SK-N-SH (cell line): ENCODE results near the gene GHR. TPM values are rescaled to one million over a fixed set of nuclear protein-coding genes. Genes with fewer than 3 reads are reported as not detected.

Source experiments
- CTCF ChIA-PET: fragments of 300-600, 350-600 bp; formaldehyde crosslinking; extraction: SDS; loops from one replicate; lab custom pipeline; 2021; lab: Yijun Ruan, JAX
- POLR2A ChIA-PET: fragments of 350-600 bp; sonication (Branson Sonifier 250); formaldehyde crosslinking; extraction: SDS; loops from one replicate; lab custom pipeline; 2020; ENCODE audit warnings: antibody characterized with exemption, inconsistent platforms; lab: Yijun Ruan, JAX
- DNase-seq: peaks from one replicate; pipeline ENCODE4 v3.0.0; 2012
- H2AFZ ChIP-seq: fragments of 200-600 bp; sonication (generic); 2 replicates; pipeline ENCODE4 v1.8.1; 2016; ENCODE audit warnings: antibody characterized with exemption, mild to moderate bottlenecking, low read depth
- H3F3A ChIP-seq: fragments of 200-600 bp; sonication (generic); replicated peaks from 2 replicates; pipeline ENCODE3; 2016; ENCODE audit warnings: antibody characterized with exemption, mild to moderate bottlenecking; ENCODE audit not compliant: insufficient read depth
- H3K27ac ChIP-seq, 2 experiments: fragments of 200-500 bp in 1 of 2; fragments of 200-600 bp in 1 of 2; sonication (Bioruptor generic) in 1 of 2; sonication (generic), shearing (Covaris generic) in 1 of 2; 2 replicates each; pipeline versions ENCODE4 v1.5.1 to v1.6.1; 2014 to 2016; ENCODE audit warnings: low read depth in 2 of 2, inconsistent platforms in 1 of 2, low read length in 1 of 2, mild to moderate bottlenecking in 1 of 2, mixed read lengths in 1 of 2
- H3K27me3 ChIP-seq: fragments of 200-600 bp; sonication (generic), shearing (Covaris generic); 2 replicates; pipeline ENCODE4 v1.6.1; 2016; ENCODE audit warnings: mixed run types; ENCODE audit not compliant: insufficient read depth
- H3K36me3 ChIP-seq, 2 experiments: fragments of 200-500 bp in 1 of 2; fragments of 200-600 bp in 1 of 2; sonication (Bioruptor generic) in 1 of 2; sonication (generic) in 1 of 2; replicated peaks in 1 of 2; 2 replicates each; pipeline versions ENCODE3 to v1.5.1; 2014 to 2016; ENCODE audit warnings: low read length in 1 of 2, mild to moderate bottlenecking in 1 of 2; ENCODE audit not compliant: insufficient read depth in 2 of 2, control insufficient read depth in 1 of 2
- H3K4me1 ChIP-seq, 2 experiments: fragments of 200-500 bp in 1 of 2; fragments of 200-600 bp in 1 of 2; sonication (Bioruptor generic) in 1 of 2; sonication (generic), shearing (Covaris generic) in 1 of 2; 2 replicates each; pipeline versions ENCODE4 v1.5.1 to v1.6.1; 2014 to 2016; ENCODE audit warnings: low read depth in 1 of 2, low read length in 1 of 2, mixed run types in 1 of 2; ENCODE audit not compliant: insufficient read depth in 2 of 2, control insufficient read depth in 1 of 2
- H3K4me2 ChIP-seq: fragments of 200-600 bp; sonication (generic), shearing (Covaris generic); 2 replicates; pipeline ENCODE4 v1.6.1; 2017; ENCODE audit warnings: mixed run types
- H3K4me3 ChIP-seq, 2 experiments: fragments of 200-500 bp in 1 of 2; fragments of 200-600 bp in 1 of 2; sonication (Bioruptor generic) in 1 of 2; sonication (generic), shearing (Covaris generic) in 1 of 2; 2 replicates each; pipeline versions ENCODE4 v1.5.1 to v1.8.1; 2014 to 2016; ENCODE audit warnings: low read depth in 2 of 2, inconsistent platforms in 1 of 2, low read length in 1 of 2, mild to moderate bottlenecking in 1 of 2, mixed read lengths in 1 of 2, moderate library complexity in 1 of 2
- H3K79me2 ChIP-seq: fragments of 200-600 bp; sonication (generic); 2 replicates; pipeline ENCODE4 v1.8.1; 2017; ENCODE audit warnings: mild to moderate bottlenecking; ENCODE audit not compliant: insufficient read depth
- H3K9ac ChIP-seq: fragments of 200-600 bp; sonication (generic); 2 replicates; pipeline ENCODE4 v1.6.1; 2017; ENCODE audit warnings: mixed run types
- H3K9me2 ChIP-seq: fragments of 200-600 bp; sonication (generic); 2 replicates; pipeline ENCODE4 v1.6.1; 2017; ENCODE audit warnings: mixed run types
- H3K9me3 ChIP-seq: fragments of 200-600 bp; sonication (generic); 2 replicates; pipeline ENCODE4 v1.6.1; 2017; ENCODE audit warnings: mixed run types, mild to moderate bottlenecking, moderate library complexity
- H4K20me1 ChIP-seq: fragments of 200-600 bp; sonication (generic); 2 replicates; pipeline ENCODE4 v1.6.1; 2017; ENCODE audit warnings: mild to moderate bottlenecking, mixed run types; ENCODE audit not compliant: insufficient read depth
- ELF1 ChIP-seq: IDR thresholded peaks from 2 replicates; pipeline ENCODE4 v1.4.0; 2012
- GATA2 ChIP-seq: sonication (generic); formaldehyde crosslinking; IDR thresholded peaks from 2 replicates; pipeline ENCODE4 v1.5.0; 2020; ENCODE audit warnings: mild to moderate bottlenecking, missing genetic modification reagents
- MAX ChIP-seq: IDR thresholded peaks from 2 replicates; pipeline ENCODE4 v1.4.0; 2012; ENCODE audit warnings: low read depth
- NFIC ChIP-seq: IDR thresholded peaks from 2 replicates; pipeline ENCODE4 v1.4.0; 2012; ENCODE audit warnings: borderline replicate concordance
- PBX3 ChIP-seq: IDR thresholded peaks from 2 replicates; pipeline ENCODE4; 2012
- POLR2AphosphoS5 ChIP-seq: IDR thresholded peaks from 2 replicates; pipeline ENCODE4 v1.6.1; 2012; ENCODE audit warnings: low read depth, low read length
- REST ChIP-seq: IDR thresholded peaks from 2 replicates; pipeline ENCODE4 v1.6.1; 2012; ENCODE audit warnings: mild to moderate bottlenecking, low read depth, low read length, moderate library complexity
- TEAD4 ChIP-seq: IDR thresholded peaks from 2 replicates; pipeline ENCODE4 v1.4.0; 2012; ENCODE audit warnings: mild to moderate bottlenecking, borderline replicate concordance; ENCODE audit not compliant: insufficient read depth
- USF1 ChIP-seq: IDR thresholded peaks from 2 replicates; pipeline ENCODE4 v1.4.0; 2012; ENCODE audit warnings: low read depth, borderline replicate concordance
- YY1 ChIP-seq: IDR thresholded peaks from 2 replicates; pipeline ENCODE4 v1.4.0; 2012; ENCODE audit warnings: low read depth, mild to moderate bottlenecking
- ZBTB33 ChIP-seq: IDR thresholded peaks from 2 replicates; pipeline ENCODE4 v1.4.0; 2012; ENCODE audit warnings: low read depth, borderline replicate concordance
- WGBS: methylation state at CpG from one replicate; pipeline ENCODE4 v1.1.6; 2017; ENCODE audit warnings: low lambda C conversion rate; 5-methylcytosine and 5-hydroxymethylcytosine counted together
- polyA plus RNA-seq, 3 experiments: library from polyadenylated mRNA; depleted of rRNA; stranded (reverse); fragments of >200 nt; gene quantifications; 2 replicates each; pipeline ENCODE4 v1.2.3, GENCODE V29; 2012

GHR gene
- polyA plus RNA-seq, 1 of the 3 experiments (the other 2 are of a cell fraction) = 0.03 TPM

- no peak for TF ChIP-seq ZBTB33
- TF ChIP-seq TEAD4 = no peak
Observed at GRCh38 chr5:42555797-42556196, 132.6 kb downstream of the GHR start (continued).

- H3K4me2 ChIP-seq = no peak overlapping the region
- H4K20me1 ChIP-seq = no peaks in the 10 kb centered on the region
- H3K79me2 ChIP-seq = no peaks in the 10 kb centered on the region
- H3K4me1 ChIP-seq = no peaks in the 10 kb centered on the region
- WGBS = 0% methylated on average over 1 of the region's 1 CpG
- no peak overlapping the region for H3K9ac ChIP-seq
- CTCF ChIA-PET = interaction anchor here (0.7 kb wide), 1 partner anchor 24 kb away, joined by 3 read pairs; no protein-coding TSS in a partner anchor
- no peak for DNase-seq
- no peaks in the 10 kb centered on the region for H3F3A ChIP-seq
- no peaks in the 10 kb centered on the region for H3K36me3 ChIP-seq
- no peaks in the 10 kb centered on the region for H3K9me3 ChIP-seq
- H3K9me2 ChIP-seq = no peaks in the 10 kb centered on the region
- peaks cover 7% of the 10 kb centered on the region; the same call in 1 of the 2 replicates for H3K27me3 ChIP-seq
- TF ChIP-seq MAX = no peak
- TF ChIP-seq REST = no peak
- no peak for TF ChIP-seq POLR2AphosphoS5
- no peak for TF ChIP-seq ELF1
- no peak for TF ChIP-seq YY1
- no peak for TF ChIP-seq NFIC
- no peak for TF ChIP-seq USF1
- no peak for TF ChIP-seq GATA2 (CRISPR knock-in tag)
- no peak for TF ChIP-seq PBX3
- POLR2A ChIA-PET = no interaction called here
- H2AFZ ChIP-seq = no peak overlapping the region
- no peak overlapping the region for H3K4me3 ChIP-seq
- H3K27ac ChIP-seq = no peak overlapping the region
Observed at GRCh38 chr5:42557689-42558088, 134.4 kb downstream of the GHR start.
